Measurements from ENCODE around the gene BACH2. TPM values are rescaled to one million over a fixed set of nuclear protein-coding genes. Genes with fewer than 3 reads are reported as not detected.
"Not testable (repeated sequence)": the region's sequence is repeated elsewhere in the genome, so short reads cannot be mapped to it uniquely, and the experiment has no call there.

The BACH2 gene
- polyA plus RNA-seq, 1 experiment: 0.10 TPM

DNA sequence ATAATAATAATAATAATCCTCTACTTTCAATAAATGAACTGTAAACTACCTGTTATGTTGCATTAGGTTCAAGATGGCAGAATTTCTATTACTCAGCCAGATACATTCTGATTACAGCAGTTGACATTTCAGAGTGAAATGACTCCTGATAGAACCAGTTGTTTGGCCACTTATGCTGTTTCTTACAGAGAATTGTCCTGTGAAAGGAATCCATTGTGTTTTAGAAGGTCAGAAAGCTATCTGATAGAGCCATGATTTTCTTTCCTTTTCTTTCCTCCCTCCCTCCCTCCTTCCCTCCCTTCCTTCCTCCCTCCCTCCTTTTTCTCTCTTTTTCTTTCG, 385.8 kb downstream of the BACH2 start:
- Histone ChIP-seq H3K4me3 (ENCODE audit: low read depth, low read length) (no peak overlapping the region), H3K27me3 (ENCODE audit: control insufficient read depth, insufficient read depth, low read length) (no peaks in the 10 kb centered on the region), H3K36me3 (ENCODE audit: control insufficient read depth, insufficient read depth, low read length) (no peaks in the 10 kb centered on the region)
- CTCF ChIA-PET: no interaction called here
- TF ChIP-seq, protein P1, sequence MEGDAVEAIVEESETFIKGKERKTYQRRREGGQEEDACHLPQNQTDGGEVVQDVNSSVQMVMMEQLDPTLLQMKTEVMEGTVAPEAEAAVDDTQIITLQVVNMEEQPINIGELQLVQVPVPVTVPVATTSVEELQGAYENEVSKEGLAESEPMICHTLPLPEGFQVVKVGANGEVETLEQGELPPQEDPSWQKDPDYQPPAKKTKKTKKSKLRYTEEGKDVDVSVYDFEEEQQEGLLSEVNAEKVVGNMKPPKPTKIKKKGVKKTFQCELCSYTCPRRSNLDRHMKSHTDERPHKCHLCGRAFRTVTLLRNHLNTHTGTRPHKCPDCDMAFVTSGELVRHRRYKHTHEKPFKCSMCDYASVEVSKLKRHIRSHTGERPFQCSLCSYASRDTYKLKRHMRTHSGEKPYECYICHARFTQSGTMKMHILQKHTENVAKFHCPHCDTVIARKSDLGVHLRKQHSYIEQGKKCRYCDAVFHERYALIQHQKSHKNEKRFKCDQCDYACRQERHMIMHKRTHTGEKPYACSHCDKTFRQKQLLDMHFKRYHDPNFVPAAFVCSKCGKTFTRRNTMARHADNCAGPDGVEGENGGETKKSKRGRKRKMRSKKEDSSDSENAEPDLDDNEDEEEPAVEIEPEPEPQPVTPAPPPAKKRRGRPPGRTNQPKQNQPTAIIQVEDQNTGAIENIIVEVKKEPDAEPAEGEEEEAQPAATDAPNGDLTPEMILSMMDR (IDR thresholded peaks at IDR 0.05; ENCODE audit: insufficient read depth, low read depth, low read length): no peak
- POLR2A ChIA-PET: no interaction called here
- no peak for DNase-seq (ENCODE audit: low read depth)

DNA sequence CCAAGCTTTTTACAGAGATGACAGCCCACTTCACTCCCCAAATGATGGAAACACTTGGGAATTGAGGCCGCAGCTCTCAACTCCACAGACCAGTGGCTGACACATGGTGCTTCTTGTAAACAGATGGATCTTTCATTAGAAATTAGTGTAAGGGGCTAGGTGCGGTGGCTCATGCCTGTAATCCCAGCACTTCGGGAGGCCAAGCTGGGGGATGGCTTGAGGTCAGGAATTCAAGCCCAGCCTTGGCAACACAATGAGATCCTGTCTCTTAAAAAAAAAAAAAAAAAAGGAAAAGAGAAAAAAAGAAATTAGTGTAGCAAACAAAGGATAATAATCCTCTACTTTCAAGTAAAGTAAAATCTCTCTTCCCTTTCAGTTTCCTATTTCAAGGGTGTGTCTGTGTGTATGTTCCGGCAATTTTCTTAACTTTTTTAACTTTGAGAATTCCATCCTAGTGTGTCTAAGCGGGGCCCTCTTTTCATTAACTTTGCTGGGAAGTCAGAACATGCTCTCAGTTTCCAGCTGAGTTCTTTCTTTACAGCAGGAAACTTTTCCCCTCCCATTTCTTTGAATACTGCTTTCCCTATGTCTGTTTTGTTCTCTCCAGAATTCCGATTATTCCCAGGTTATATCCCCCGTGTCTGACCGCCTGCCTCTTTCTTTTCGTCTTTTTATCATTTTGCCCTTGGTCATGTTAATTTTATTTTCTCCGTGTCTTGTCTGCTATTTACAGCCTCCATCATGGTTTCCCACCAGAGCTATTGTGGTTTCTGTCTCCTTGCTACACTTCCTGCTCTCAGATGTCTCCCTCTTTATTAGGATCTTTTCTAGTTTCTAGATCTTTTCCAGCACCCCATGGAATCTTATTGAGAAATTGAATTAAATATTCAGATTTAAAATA, 386.4 kb downstream of the BACH2 start:
- POLR2A ChIA-PET; H3K27me3 ChIP-seq (ENCODE audit: control insufficient read depth, insufficient read depth, low read length); H3K36me3 ChIP-seq (ENCODE audit: control insufficient read depth, insufficient read depth, low read length); DNase-seq (ENCODE audit: low read depth); H3K4me3 ChIP-seq (ENCODE audit: low read depth, low read length): not testable (repeated sequence)
- CTCF ChIA-PET: interaction anchor here (0.6 to 1.3 kb wide), 2 partner anchors 10 to 12 kb away, joined by 3 read pairs; no protein-coding TSS in a partner anchor

DNA sequence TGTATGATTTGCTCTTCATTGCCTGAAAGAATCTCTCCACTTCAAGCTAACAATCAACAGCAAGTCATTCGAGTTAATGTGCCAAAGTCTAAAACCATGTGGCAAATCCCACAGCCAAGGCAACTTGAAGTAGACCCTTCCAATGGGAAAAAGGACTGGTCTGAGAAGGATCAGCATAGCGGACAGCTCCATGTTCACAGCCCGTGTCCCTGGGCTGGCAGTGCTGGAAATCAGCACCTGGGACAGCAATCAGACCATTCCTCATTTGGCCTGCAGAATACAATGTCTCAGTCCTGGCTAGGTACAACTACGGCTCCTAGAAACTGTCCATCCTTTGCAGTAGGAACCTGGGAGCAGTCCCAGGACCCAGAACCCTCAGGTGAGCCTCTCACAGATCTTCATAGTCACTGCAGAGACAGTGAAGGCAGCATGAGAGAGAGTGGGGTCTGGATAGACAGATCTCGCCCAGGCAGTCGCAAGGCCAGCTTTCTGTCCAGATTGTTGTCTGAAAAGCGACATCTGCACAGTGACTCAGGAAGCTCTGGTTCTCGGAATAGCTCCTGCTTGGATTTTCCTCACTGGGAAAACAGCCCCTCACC, 401.3 kb downstream of the BACH2 start:
- H3K27me3 ChIP-seq (ENCODE audit: control insufficient read depth, insufficient read depth, low read length): no peaks in the 10 kb centered on the region; the same call in 1 of the 2 replicates
- no peak overlapping the region for H3K4me3 ChIP-seq (ENCODE audit: low read depth, low read length)
- no peak for DNase-seq (ENCODE audit: low read depth)
- ChIA-PET CTCF (interaction anchor here (1.0 kb wide), 1 partner anchor 13 kb away, joined by 3 read pairs; no protein-coding TSS in a partner anchor), POLR2A (no interaction called here)
- TF ChIP-seq, protein P1 (IDR thresholded peaks at IDR 0.05; ENCODE audit: insufficient read depth, low read depth, low read length): no peak
- H3K36me3 ChIP-seq (ENCODE audit: control insufficient read depth, insufficient read depth, low read length): no peaks in the 10 kb centered on the region

DNA sequence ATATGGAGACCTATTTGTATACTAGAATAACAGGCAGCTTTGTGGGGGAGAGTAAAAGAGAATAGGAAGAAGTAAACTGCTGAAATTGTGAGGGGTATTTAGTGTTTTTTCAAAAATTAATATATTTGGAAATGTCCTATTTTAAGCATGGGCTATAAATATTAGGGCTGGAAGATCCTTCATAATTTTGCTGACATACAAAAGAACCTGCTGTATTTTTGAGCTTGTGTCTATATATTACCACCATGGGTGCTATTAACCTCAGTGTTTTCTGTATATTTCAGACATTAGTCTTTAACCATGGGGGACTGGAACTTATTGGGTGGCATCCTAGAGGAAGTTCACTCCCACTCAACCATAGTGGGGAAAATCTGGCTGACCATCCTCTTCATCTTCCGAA, 402.5 kb downstream of the BACH2 start, which contains the start of gene GJA10:
Gene GJA10 (plus strand): TSS at position 301 of the 400 bp plus-strand sequence. CDS start 0 bp downstream, at position 301.
- Histone ChIP-seq H3K27me3 (ENCODE audit: control insufficient read depth, insufficient read depth, low read length) (no peaks in the 10 kb centered on the region; the same call in 1 of the 2 replicates), H3K4me3 (ENCODE audit: low read depth, low read length) (no peak within 1 kb of the TSS), H3K36me3 (ENCODE audit: control insufficient read depth, insufficient read depth, low read length) (no peaks in the 10 kb centered on the region)
- POLR2A ChIA-PET: no interaction called here
- CTCF ChIA-PET: no interaction called here
- DNase-seq (ENCODE audit: low read depth): no peak
- TF ChIP-seq, protein P1 (IDR thresholded peaks at IDR 0.05; ENCODE audit: insufficient read depth, low read depth, low read length): no peak

DNA sequence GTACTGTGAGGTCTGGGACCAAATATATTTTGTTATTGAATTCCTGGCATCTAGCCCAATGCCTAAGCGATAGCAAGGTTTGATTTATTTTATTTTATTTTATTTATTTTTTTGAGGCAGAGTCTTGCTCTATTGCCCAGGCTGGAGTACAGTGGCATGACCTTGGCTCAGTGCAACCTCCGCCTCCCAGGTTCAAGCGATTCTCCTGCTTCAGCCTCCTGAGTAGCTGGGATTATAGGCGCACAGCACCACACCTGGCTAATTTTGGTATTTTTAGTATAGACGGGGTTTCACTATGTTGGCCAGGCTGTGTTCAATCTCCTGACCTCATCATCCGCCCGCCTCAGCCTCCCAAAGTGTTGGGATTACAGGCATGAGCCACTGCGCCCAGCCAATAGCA, 404.1 kb downstream of the BACH2 start:
- POLR2A ChIA-PET; H3K4me3 ChIP-seq (ENCODE audit: low read depth, low read length); H3K36me3 ChIP-seq (ENCODE audit: control insufficient read depth, insufficient read depth, low read length); CTCF ChIA-PET; DNase-seq (ENCODE audit: low read depth); H3K27me3 ChIP-seq (ENCODE audit: control insufficient read depth, insufficient read depth, low read length): not testable (repeated sequence)

DNA sequence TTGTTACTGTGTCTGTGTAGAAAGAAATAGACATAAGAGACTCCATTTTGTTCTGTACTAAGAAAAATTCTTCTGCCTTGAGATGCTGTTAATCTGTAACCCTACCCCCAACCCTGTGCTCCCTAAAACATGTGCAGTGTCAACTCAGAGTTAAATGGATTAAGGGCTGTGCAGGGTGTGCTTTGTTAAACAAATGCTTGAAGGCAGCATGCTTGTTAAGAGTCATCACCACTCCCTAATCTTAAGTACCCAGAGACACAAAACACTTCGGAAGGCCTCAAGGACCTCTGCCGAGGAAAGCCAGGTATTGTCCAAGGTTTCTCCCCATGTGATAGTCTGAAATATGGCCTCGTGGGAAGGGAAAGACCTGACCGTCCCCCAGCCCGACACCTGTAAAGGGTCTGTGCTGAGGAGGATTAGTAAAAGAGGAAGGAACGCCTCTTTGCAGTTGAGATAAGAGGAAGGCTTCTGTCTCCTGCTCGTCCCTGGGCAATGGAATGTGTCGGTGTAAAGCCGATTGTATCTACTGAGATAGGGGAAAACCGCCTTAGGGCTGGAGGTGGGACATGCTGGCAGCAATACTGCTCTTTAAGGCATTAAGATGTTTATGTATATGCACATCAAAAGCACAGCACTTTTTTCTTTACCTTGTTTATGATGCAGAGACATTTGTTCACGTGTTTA, 405.7 kb downstream of the BACH2 start:
- DNase-seq (ENCODE audit: low read depth); H3K4me3 ChIP-seq (ENCODE audit: low read depth, low read length); H3K36me3 ChIP-seq (ENCODE audit: control insufficient read depth, insufficient read depth, low read length); H3K27me3 ChIP-seq (ENCODE audit: control insufficient read depth, insufficient read depth, low read length); POLR2A ChIA-PET; CTCF ChIA-PET: not testable (repeated sequence)

Measured in BJ (cell line).